Smooth muscle cell of the coronary artery (primary cell): ENCODE measurements around the gene ADI1. TPM values are rescaled to one million over a fixed set of nuclear protein-coding genes. Genes with fewer than 3 reads are reported as not detected.

Experiments used
- total RNA-seq: library from RNA; depleted of rRNA; stranded (reverse); fragments of >200 nt; gene quantifications from 2 replicates; pipeline ENCODE4 v1.2.3, GENCODE V29; 2014; ENCODE audit warnings: low replicate concordance

Gene ADI1
- 35.3 TPM in 2 replicates for total RNA-seq

GRCh38 chr2:3519255-3520205 is at the start of gene ADI1:
TSS of gene ADI1 (minus strand) at chr2:3519531. CDS start at chr2:3519487, 44 bp downstream.

GRCh38 chr2:3558205-3559014 is 39.1 kb upstream of the ADI1 start, which contains the start of gene RNASEH1:
TSS of gene RNASEH1 (minus strand) at chr2:3558333. CDS start at chr2:3558260, 73 bp downstream.

Other genes with a start within 250 kb of the ADI1 start
- gene EIPR1, start 141.7 kb downstream of the ADI1 start, total RNA-seq: 21.1 and 32.5 TPM in 2 replicates
- 61.0 and 66.6 TPM in 2 replicates for gene TRAPPC12, start 139.8 kb downstream of the ADI1 start, total RNA-seq
- 23.1 and 34.1 TPM in 2 replicates for gene RNASEH1, start 38.8 kb upstream of the ADI1 start, total RNA-seq
- gene RPS7, start 55.7 kb upstream of the ADI1 start, total RNA-seq: 706 and 1,647 TPM in 2 replicates
- 0.53 and 1.1 TPM in 2 replicates for gene COLEC11, start 75.6 kb upstream of the ADI1 start, total RNA-seq
- not detected in 2 replicates for gene ALLC, start 138.7 kb upstream of the ADI1 start, total RNA-seq
- gene DCDC2C, start 184.0 kb upstream of the ADI1 start, total RNA-seq: not detected in 2 replicates